Lung (tissue), 12 donors: ENCODE data around the gene AMER3. TPM values are rescaled to one million over a fixed set of nuclear protein-coding genes. Genes with fewer than 3 reads are reported as not detected.

Source experiments
- ATAC-seq: fragments of 200-7000 bp; cut with Tn5 transposase; one replicate; pipeline ENCODE4 v1.9.1; 2020; ENCODE audit warnings: moderate number of reproducible peaks; ENCODE audit not compliant: insufficient read depth, low FRiP score
- DNase-seq, 3 donors: peaks; one replicate each; pipeline ENCODE4 v3.0.0-alpha.2; 2013 to 2017
- H3K27ac ChIP-seq, 2 donors: one replicate each; pipeline ENCODE4 v1.5.1; 2013; ENCODE audit warnings: mild to moderate bottlenecking in 2 of 2, moderate library complexity in 2 of 2, control low read depth in 1 of 2, inconsistent platforms in 1 of 2, low read depth in 1 of 2, low read length in 1 of 2
- H3K27me3 ChIP-seq, 3 donors: one replicate each; pipeline ENCODE4 v1.5.1; 2013; ENCODE audit warnings: low read length in 2 of 3; ENCODE audit not compliant: control insufficient read depth in 3 of 3, insufficient read depth in 3 of 3
- H3K36me3 ChIP-seq, 4 donors: one replicate each; pipeline ENCODE4 v1.5.1; 2013; ENCODE audit warnings: low read length in 4 of 4, mild to moderate bottlenecking in 1 of 4, moderate library complexity in 1 of 4; ENCODE audit not compliant: control insufficient read depth in 4 of 4, insufficient read depth in 4 of 4
- H3K4me1 ChIP-seq, 5 donors: one replicate each; pipeline ENCODE4 v1.5.1; 2013; ENCODE audit warnings: low read length in 5 of 5, mild to moderate bottlenecking in 2 of 5, moderate library complexity in 1 of 5; ENCODE audit not compliant: control insufficient read depth in 5 of 5, insufficient read depth in 5 of 5
- H3K4me3 ChIP-seq: one replicate; pipeline ENCODE4 v1.5.1; 2013; ENCODE audit warnings: mild to moderate bottlenecking, control low read depth, moderate library complexity
- H3K9ac ChIP-seq, 2 donors: one replicate each; pipeline ENCODE4 v1.5.1; 2013; ENCODE audit warnings: low read length in 2 of 2, control low read depth in 1 of 2; ENCODE audit not compliant: insufficient read depth in 1 of 2
- H3K9me3 ChIP-seq, 4 donors: one replicate each; pipeline ENCODE4 v1.5.1; 2013; ENCODE audit warnings: low read length in 3 of 4, mild to moderate bottlenecking in 1 of 4, moderate library complexity in 1 of 4; ENCODE audit not compliant: control insufficient read depth in 4 of 4, insufficient read depth in 3 of 4
- WGBS, 2 donors: extraction: QIAGEN DNeasy Blood & Tissue Kit; methylation state at CpG; one replicate each; pipeline ENCODE4 v1.1.7; 2013; 5-methylcytosine and 5-hydroxymethylcytosine counted together
- polyA plus RNA-seq, 2 donors: library from polyadenylated mRNA; stranded (reverse); fragments of 200-250 nt; gene quantifications; one replicate each; pipeline ENCODE4 v1.2.1, GENCODE V29; 2013
- total RNA-seq, 2 donors: library from RNA; depleted of rRNA in 1 of 2; stranded (reverse); fragments of >200 nt in 1 of 2; gene quantifications; one replicate each; pipeline ENCODE4 v1.2.1, GENCODE V29; 2014 to 2021
- TF ChIP-seq, protein P1 (sequence below): IDR thresholded peaks from 2 replicates; pipeline ENCODE4 v1.5.1; 2012; ENCODE audit warnings: mild to moderate bottlenecking; ENCODE audit errors: control extremely low read depth, extremely low read depth
- donor health status: control.
- donor health status: control.
- donor health status: Bipolar disorder and iron deficiency.
- donor health status: healthy.
- donor health status: DM: yes; HTN: yes; CAD: no.

The AMER3 gene
- total and polyA plus RNA-seq, 4 donors: 0.09 to 0.74 TPM; not detected in 2

DNA sequence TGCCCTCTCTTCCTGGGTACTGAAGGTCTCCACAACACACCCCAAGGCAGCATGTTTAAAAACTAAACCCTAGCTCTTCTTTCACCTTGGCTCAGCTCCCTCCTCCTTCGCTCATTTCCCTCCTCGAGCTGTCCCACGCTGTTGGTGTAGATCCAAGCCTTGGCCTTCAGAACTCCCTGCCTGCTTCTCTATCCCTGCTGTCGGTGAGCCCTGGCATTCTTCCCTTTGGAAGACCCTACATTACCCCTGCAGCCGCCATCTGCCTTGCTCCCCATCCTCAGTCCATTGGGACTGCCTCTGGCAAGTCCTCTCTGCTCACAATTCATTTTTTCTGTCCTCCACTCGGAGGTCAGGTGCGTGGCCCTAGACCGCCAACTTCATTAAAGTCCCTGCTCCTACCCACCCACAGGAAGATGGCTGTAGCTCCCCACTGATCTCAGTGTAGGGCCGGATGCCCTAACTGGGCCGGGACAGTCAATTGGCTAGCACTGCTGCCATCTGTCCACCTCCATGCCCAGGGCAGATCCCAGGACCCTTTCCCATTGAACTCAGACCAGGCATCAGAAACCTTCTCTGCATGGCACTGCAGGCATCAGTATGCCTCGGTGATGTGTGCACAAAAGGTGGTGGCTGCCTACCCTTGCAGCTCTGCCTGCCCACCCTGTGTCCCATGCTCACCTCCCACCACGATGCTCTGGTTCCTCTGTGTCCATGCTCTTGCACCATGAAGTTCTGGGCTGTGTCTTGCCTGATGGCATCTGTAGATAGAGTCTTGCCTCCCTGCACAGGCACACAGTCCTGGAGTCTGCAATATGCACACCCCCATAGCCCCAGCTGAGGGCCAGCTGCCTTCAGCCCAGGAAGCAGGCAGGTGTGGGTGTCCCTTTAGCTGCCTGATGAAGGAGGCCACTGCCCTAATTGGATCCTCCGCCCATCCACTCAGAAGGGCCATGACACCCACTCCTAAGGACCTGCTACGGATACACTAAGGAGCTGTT, 5.7 kb downstream of the AMER3 start:
- ATAC-seq (no peak), DNase-seq (no peak)
- WGBS, 2 donors: 74 to 87% methylated on average over 14 of the region's 14 CpGs
- Histone ChIP-seq H3K36me3 (no peaks in the 10 kb centered on the region), H3K9me3 (peaks cover 0 to 7% (median 0%) of the 10 kb centered on the region in 4 donors), H3K27me3 (peaks cover 7 to 20% (median 9%) of the 10 kb centered on the region in 3 donors), H3K4me3 (no peak overlapping the region), H3K27ac (no peak overlapping the region), H3K4me1 (peaks cover 0 to 3% (median 0%) of the 10 kb centered on the region in 5 donors), H3K9ac (no peak overlapping the region)
- TF ChIP-seq, protein P1, sequence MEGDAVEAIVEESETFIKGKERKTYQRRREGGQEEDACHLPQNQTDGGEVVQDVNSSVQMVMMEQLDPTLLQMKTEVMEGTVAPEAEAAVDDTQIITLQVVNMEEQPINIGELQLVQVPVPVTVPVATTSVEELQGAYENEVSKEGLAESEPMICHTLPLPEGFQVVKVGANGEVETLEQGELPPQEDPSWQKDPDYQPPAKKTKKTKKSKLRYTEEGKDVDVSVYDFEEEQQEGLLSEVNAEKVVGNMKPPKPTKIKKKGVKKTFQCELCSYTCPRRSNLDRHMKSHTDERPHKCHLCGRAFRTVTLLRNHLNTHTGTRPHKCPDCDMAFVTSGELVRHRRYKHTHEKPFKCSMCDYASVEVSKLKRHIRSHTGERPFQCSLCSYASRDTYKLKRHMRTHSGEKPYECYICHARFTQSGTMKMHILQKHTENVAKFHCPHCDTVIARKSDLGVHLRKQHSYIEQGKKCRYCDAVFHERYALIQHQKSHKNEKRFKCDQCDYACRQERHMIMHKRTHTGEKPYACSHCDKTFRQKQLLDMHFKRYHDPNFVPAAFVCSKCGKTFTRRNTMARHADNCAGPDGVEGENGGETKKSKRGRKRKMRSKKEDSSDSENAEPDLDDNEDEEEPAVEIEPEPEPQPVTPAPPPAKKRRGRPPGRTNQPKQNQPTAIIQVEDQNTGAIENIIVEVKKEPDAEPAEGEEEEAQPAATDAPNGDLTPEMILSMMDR: no peak

DNA sequence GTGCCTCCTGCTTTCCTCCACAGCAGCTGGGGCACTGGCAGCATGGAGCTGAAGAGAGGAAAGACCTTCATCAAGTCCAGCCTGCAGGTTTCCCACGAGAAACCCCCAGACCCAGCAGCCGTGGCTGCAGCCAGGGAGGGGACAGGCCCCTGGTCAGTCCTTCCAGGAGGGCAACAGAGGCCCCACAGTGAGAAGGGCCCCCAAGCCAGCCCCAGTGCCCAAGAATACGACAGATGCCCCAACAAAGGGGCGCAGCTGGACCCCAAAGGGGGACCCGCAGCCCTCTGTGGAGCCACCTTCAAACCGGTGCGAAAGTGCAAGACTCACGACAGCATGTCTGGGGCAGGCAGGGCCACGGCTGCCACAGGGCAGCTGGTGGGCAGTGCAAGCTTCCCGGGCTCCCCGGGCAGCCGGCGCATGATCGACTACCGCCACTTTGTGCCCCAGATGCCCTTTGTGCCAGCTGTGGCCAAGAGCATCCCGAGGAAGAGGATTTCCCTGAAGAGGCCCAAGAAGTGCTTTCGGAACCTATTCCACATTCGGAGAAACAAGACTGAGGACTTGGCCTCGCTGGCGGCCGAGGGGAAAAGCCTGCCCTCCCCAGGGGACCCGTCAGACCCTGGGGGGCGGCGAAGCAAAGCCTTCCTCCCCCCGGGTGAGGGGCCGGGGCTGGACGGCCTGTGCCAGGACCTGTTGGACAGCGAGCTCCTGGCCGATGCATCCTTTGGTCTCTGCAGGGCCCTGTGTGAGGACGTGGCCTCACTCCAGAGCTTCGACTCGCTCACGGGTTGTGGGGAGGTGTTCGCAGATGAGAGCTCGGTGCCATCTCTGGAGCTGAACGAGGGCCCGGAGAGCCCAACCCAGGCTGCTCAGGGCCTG, 6.9 kb downstream of the AMER3 start:
- no peaks in the 10 kb centered on the region for H3K4me1 ChIP-seq
- ATAC-seq (no peak), DNase-seq (no peak)
- no peaks in the 10 kb centered on the region for H3K36me3 ChIP-seq
- TF ChIP-seq, protein P1: no peak
- H3K27ac ChIP-seq: no peak overlapping the region
- H3K4me3 ChIP-seq: no peak overlapping the region
- H3K27me3 ChIP-seq: peaks cover 1 to 11% (median 7%) of the 10 kb centered on the region in 3 donors
- WGBS, 2 donors: 82 to 87% methylated on average over 37 of the region's 37 CpGs
- H3K9ac ChIP-seq: no peak overlapping the region
- peaks cover 0 to 1% (median 0%) of the 10 kb centered on the region in 4 donors for H3K9me3 ChIP-seq

DNA sequence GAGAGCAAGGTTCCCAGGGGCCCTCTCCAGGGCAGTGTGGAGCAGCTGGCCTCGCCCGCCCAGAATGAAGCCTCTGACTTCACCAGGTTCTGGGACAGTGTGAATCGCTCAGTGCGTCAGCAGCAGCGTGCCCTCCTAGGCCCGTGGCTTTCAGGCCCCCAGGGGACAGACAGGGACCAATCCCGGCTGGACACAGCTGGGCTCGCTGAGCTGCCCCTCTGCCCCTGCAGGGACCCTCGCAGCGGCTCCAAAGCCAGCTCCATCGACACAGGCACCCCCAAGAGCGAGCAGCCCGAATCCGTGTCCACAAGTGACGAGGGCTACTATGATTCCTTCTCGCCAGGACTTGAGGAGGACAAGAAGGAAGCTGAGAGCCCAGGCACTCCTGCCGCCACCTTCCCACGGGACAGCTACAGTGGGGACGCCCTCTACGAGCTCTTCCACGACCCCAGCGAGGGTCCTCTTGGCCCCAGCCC, 7.6 kb downstream of the AMER3 start:
- Histone ChIP-seq H3K36me3 (no peaks in the 10 kb centered on the region), H3K27ac (no peak overlapping the region), H3K4me1 (no peaks in the 10 kb centered on the region), H3K4me3 (no peak overlapping the region), H3K9ac (no peak overlapping the region), H3K9me3 (peaks cover 0 to 4% (median 0%) of the 10 kb centered on the region in 4 donors), H3K27me3 (peaks cover 0 to 7% (median 5%) of the 10 kb centered on the region in 3 donors)
- ATAC-seq: no peak
- no peak for DNase-seq
- 84 to 89% methylated on average over 19 to 22 of the region's 22 CpGs for WGBS, 2 donors
- TF ChIP-seq, protein P1: no peak
